ENCODE data around the gene ANP32A.

Gene ANP32A

GRCh38 chr15:68846851-68847439 is 26.2 kb upstream of the ANP32A start:
- TF ChIP-seq CTCF (IDR thresholded peaks at IDR 0.05; ENCODE audit: low read depth, low read length, missing control alignments), result no peak
- DNase-seq (ENCODE audit: extremely low read depth, low read depth), result no peak
- no peak overlapping the region for H3K4me3 ChIP-seq (replicated peaks; ENCODE audit: low read depth, low read length)

GRCh38 chr15:68844856-68845550 is 24.3 kb upstream of the ANP32A start:
- no peak for TF ChIP-seq CTCF (IDR thresholded peaks at IDR 0.05; ENCODE audit: low read depth, low read length, missing control alignments)

GRCh38 chr15:68843425-68844311 is 23.0 kb upstream of the ANP32A start:
- TF ChIP-seq CTCF (IDR thresholded peaks at IDR 0.05; ENCODE audit: low read depth, low read length, missing control alignments), result no peak
- no peak for DNase-seq (ENCODE audit: extremely low read depth, low read depth)
- peak overlapping the region; percentile 28 for H3K4me3 ChIP-seq (replicated peaks; ENCODE audit: low read depth, low read length)

More at GRCh38 chr15:68844856-68845550, 24.3 kb upstream of the ANP32A start:
- H3K4me3 ChIP-seq (replicated peaks; ENCODE audit: low read depth, low read length), result no peak overlapping the region
- no peak for DNase-seq (ENCODE audit: extremely low read depth, low read depth)

GRCh38 chr15:68842958-68843357 is 22.3 kb upstream of the ANP32A start:
- no peak for DNase-seq (ENCODE audit: extremely low read depth, low read depth)
- no peak overlapping the region for H3K4me3 ChIP-seq (replicated peaks; ENCODE audit: low read depth, low read length)
- no peak for TF ChIP-seq CTCF (IDR thresholded peaks at IDR 0.05; ENCODE audit: low read depth, low read length, missing control alignments)

- H3K4me3 ChIP-seq (replicated peaks; ENCODE audit: low read depth, low read length), result no peak overlapping the region
- TF ChIP-seq CTCF (IDR thresholded peaks at IDR 0.05; ENCODE audit: low read depth, low read length, missing control alignments), result no peak
- no peak for DNase-seq (ENCODE audit: extremely low read depth, low read depth)
These were observed 13.7 kb upstream of the ANP32A start for GRCh38 chr15:68834346-68834745.

GRCh38 chr15:68833700-68834331 is 13.1 kb upstream of the ANP32A start:
- no peak overlapping the region for H3K4me3 ChIP-seq (replicated peaks; ENCODE audit: low read depth, low read length)
- no peak for DNase-seq (ENCODE audit: extremely low read depth, low read depth)
- no peak for TF ChIP-seq CTCF (IDR thresholded peaks at IDR 0.05; ENCODE audit: low read depth, low read length, missing control alignments)

Data from HFF-Myc (cell line).